H9 (cell line): ENCODE results near the gene MIR17HG. TPM values are rescaled to one million over a fixed set of nuclear protein-coding genes. Genes with fewer than 3 reads are reported as not detected.

ENCODE experiments used
- DNase-seq: peaks from one replicate; pipeline ENCODE4 v3.0.0-alpha.2; 2017
- H2AFZ ChIP-seq: one replicate; pipeline ENCODE4 v1.6.1; 2013; ENCODE audit warnings: mild to moderate bottlenecking, low read length, control low read depth, moderate library complexity
- H2AK5ac ChIP-seq: 2 replicates; pipeline ENCODE4 v1.6.1; 2013; ENCODE audit warnings: low read length, control low read depth, mixed read lengths; ENCODE audit not compliant: insufficient read length
- H2BK120ac ChIP-seq: one replicate; pipeline ENCODE4 v1.6.1; 2013; ENCODE audit warnings: low read depth, mild to moderate bottlenecking, low read length, control low read depth, inconsistent platforms; ENCODE audit not compliant: poor library complexity, severe bottlenecking
- H2BK12ac ChIP-seq: 2 replicates; pipeline ENCODE4 v1.6.1; 2013; ENCODE audit warnings: low read length, control low read depth, mixed read lengths, low read depth; ENCODE audit not compliant: insufficient read length
- H2BK15ac ChIP-seq: 2 replicates; pipeline ENCODE4 v1.6.1; 2013; ENCODE audit warnings: low read depth, low read length, control low read depth
- H2BK20ac ChIP-seq: one replicate; pipeline ENCODE4 v1.6.1; 2013; ENCODE audit warnings: low read depth, mild to moderate bottlenecking, low read length, control low read depth, inconsistent platforms; ENCODE audit not compliant: poor library complexity, severe bottlenecking
- H2BK5ac ChIP-seq: 2 replicates; pipeline ENCODE4 v1.6.1; 2013; ENCODE audit warnings: low read length, control low read depth, mixed read lengths; ENCODE audit not compliant: insufficient read length
- H3K14ac ChIP-seq: 2 replicates; pipeline ENCODE4 v1.6.1; 2013; ENCODE audit warnings: low read length, control low read depth; ENCODE audit not compliant: insufficient read depth
- H3K18ac ChIP-seq: 2 replicates; pipeline ENCODE4 v1.6.1; 2013; ENCODE audit warnings: low read depth, mild to moderate bottlenecking, mixed read lengths, low read length, control low read depth; ENCODE audit not compliant: insufficient read length
- H3K23ac ChIP-seq: 2 replicates; pipeline ENCODE4 v1.6.1; 2013; ENCODE audit warnings: low read length, control low read depth, mixed read lengths, low read depth; ENCODE audit not compliant: insufficient read length
- H3K23me2 ChIP-seq: 2 replicates; pipeline ENCODE4 v1.6.1; 2013; ENCODE audit warnings: low read depth, mild to moderate bottlenecking, mixed read lengths, low read length, control low read depth; ENCODE audit not compliant: insufficient read length, poor library complexity, severe bottlenecking
- H3K27ac ChIP-seq: 2 replicates; pipeline ENCODE4 v1.5.1; 2013; ENCODE audit warnings: low read length, control low read depth, mixed read lengths, low read depth; ENCODE audit not compliant: insufficient read length
- H3K27me3 ChIP-seq: 2 replicates; pipeline ENCODE4 v1.6.1; 2013; ENCODE audit warnings: low read length, control low read depth, inconsistent platforms; ENCODE audit not compliant: insufficient read depth
- H3K4ac ChIP-seq: 2 replicates; pipeline ENCODE4 v1.6.1; 2013; ENCODE audit warnings: low read depth, mild to moderate bottlenecking, control low read depth, inconsistent platforms, low read length, moderate library complexity
- H3K4me1 ChIP-seq: 2 replicates; pipeline ENCODE4 v1.6.1; 2013; ENCODE audit warnings: low read length, control low read depth, inconsistent platforms; ENCODE audit not compliant: insufficient read depth
- H3K4me2 ChIP-seq: 2 replicates; pipeline ENCODE4 v1.6.1; 2013; ENCODE audit warnings: low read length, control low read depth, mixed read lengths; ENCODE audit not compliant: insufficient read length, insufficient read depth
- H3K56ac ChIP-seq: 2 replicates; pipeline ENCODE4 v1.6.1; 2013; ENCODE audit warnings: low read depth, mild to moderate bottlenecking, mixed read lengths, low read length, control low read depth; ENCODE audit not compliant: insufficient read length
- H3K79me1 ChIP-seq: 2 replicates; pipeline ENCODE4 v1.6.1; 2013; ENCODE audit warnings: low read depth, mild to moderate bottlenecking, moderate library complexity, low read length, control low read depth, inconsistent platforms; ENCODE audit not compliant: insufficient read depth, poor library complexity, severe bottlenecking
- H3K79me2 ChIP-seq: 2 replicates; pipeline ENCODE4 v1.6.1; 2013; ENCODE audit warnings: low read length, control low read depth, inconsistent platforms; ENCODE audit not compliant: insufficient read depth
- H3K9ac ChIP-seq: 2 replicates; pipeline ENCODE4 v1.6.1; 2013; ENCODE audit warnings: low read length, control low read depth, mixed read lengths; ENCODE audit not compliant: insufficient read length; ENCODE audit errors: extremely low read depth
- H3K9me3 ChIP-seq: one replicate; pipeline ENCODE4 v1.6.1; 2013; ENCODE audit warnings: low read depth, low read length, inconsistent platforms; ENCODE audit not compliant: control insufficient read depth
- H3T11ph ChIP-seq: one replicate; pipeline ENCODE4 v1.6.1; 2013; ENCODE audit warnings: mild to moderate bottlenecking, low read length, control low read depth, inconsistent platforms
- H4K20me1 ChIP-seq: one replicate; pipeline ENCODE4 v1.6.1; 2013; ENCODE audit not compliant: control insufficient read depth, insufficient read length, insufficient read depth
- H4K5ac ChIP-seq: 2 replicates; pipeline ENCODE4 v1.6.1; 2013; ENCODE audit warnings: low read depth, mild to moderate bottlenecking, mixed read lengths, low read length, control low read depth; ENCODE audit not compliant: insufficient read length
- H4K8ac ChIP-seq: replicated peaks from 2 replicates; pipeline ENCODE4 v1.6.1; 2013; ENCODE audit warnings: low read length, control low read depth, mixed read lengths, low read depth; ENCODE audit not compliant: insufficient read length
- H4K91ac ChIP-seq: 2 replicates; pipeline ENCODE4 v1.6.1; 2013; ENCODE audit warnings: low read depth, mild to moderate bottlenecking, moderate library complexity, mixed read lengths, low read length, control low read depth; ENCODE audit not compliant: insufficient read length
- H3K27ac Mint-ChIP-seq, 3 experiments: 2 replicates in 2 of 3; 3 replicates in 1 of 3; pipeline ENCODE4 v1.8.0; 2020 to 2021; ENCODE audit warnings: mixed read lengths in 3 of 3, mild to moderate bottlenecking in 1 of 3, moderate library complexity in 1 of 3
- H3K27me3 Mint-ChIP-seq: 2 replicates; pipeline ENCODE4 v1.8.0; 2021; ENCODE audit warnings: low read depth, mild to moderate bottlenecking, moderate library complexity, mixed read lengths
- H3K36me3 Mint-ChIP-seq, 3 experiments: 2 replicates in 2 of 3; 3 replicates in 1 of 3; pipeline ENCODE4 v1.8.0; 2020 to 2021; ENCODE audit warnings: low read depth in 3 of 3, mixed read lengths in 3 of 3; ENCODE audit not compliant: insufficient read depth in 1 of 3
- H3K4me1 Mint-ChIP-seq, 2 experiments: 2 replicates each; pipeline ENCODE4 v1.8.0; 2020; ENCODE audit warnings: mixed read lengths in 2 of 2
- H3K4me3 Mint-ChIP-seq, 2 experiments: 2 replicates in 1 of 2; 3 replicates in 1 of 2; pipeline ENCODE4 v1.8.0; 2020 to 2021; ENCODE audit warnings: mild to moderate bottlenecking in 2 of 2, mixed read lengths in 2 of 2, moderate library complexity in 1 of 2
- H3K9me3 Mint-ChIP-seq, 2 experiments: 2 replicates in 1 of 2; 3 replicates in 1 of 2; pipeline ENCODE4 v1.8.0; 2020; ENCODE audit warnings: mild to moderate bottlenecking in 2 of 2, mixed read lengths in 2 of 2, moderate library complexity in 1 of 2
- WGBS: extraction: QIAGEN DNeasy Blood & Tissue Kit; methylation state at CpG from one replicate; pipeline ENCODE4 v1.1.7; 2013; ENCODE audit warnings: missing lambda C conversion rate, low lambda C conversion rate, mixed read lengths; ENCODE audit not compliant: insufficient read length; ENCODE audit errors: extremely low coverage; 5-methylcytosine and 5-hydroxymethylcytosine counted together
- total RNA-seq: library from RNA; stranded (reverse); gene quantifications from 2 replicates; pipeline ENCODE4 v1.2.1, GENCODE V29; 2021
- TF ChIP-seq, protein P1 (sequence below): fragments of 200-600 bp; sonication (generic); conservative IDR thresholded peaks from 3 replicates; pipeline ENCODE4 v1.8.0; 2021; ENCODE audit warnings: antibody characterized with exemption, mild to moderate bottlenecking

Gene MIR17HG
- total RNA-seq, 1 experiment from 2014 or later = 38.7 TPM

DNA sequence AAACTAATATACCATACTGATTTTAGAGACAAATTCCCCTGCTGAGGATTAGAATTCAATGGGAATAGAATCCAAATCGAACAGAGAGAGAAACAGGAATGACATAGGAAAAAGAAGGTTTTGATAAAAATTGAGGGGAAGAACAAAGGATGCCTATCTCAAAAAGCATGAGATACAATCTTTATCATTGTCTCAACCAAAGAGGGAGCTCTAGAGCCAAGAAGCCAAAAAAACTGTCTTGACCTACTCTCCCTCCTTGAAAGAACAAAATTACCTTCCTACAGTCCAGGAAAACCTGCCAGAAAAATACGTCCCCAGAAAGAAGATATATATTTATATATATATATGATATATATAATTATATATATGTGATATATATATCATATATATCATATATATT is 39.2 kb upstream of the MIR17HG start:
- no peaks in the 10 kb centered on the region for H3K27me3 ChIP-seq
- H3K27ac ChIP-seq = no peak overlapping the region
- no peak overlapping the region for H4K5ac ChIP-seq
- WGBS = no CpG with 5 or more reads among the region's 2 CpGs
- no peak overlapping the region for H3K4ac ChIP-seq
- no peak overlapping the region for H2BK12ac ChIP-seq
- Mint-ChIP-seq H3K4me3 (no peak overlapping the region), H3K4me1 (peaks cover 0 to 5% of the 10 kb centered on the region in 2 experiments; a peak in 1 of 4 replicates), H3K36me3 (no peaks in the 10 kb centered on the region), H3K27me3 (no peaks in the 10 kb centered on the region; the same call in 1 of the 2 replicates), H3K9me3 (no peaks in the 10 kb centered on the region), H3K27ac (no peak overlapping the region)
- no peak overlapping the region for H2AK5ac ChIP-seq
- H2BK20ac ChIP-seq = no peak overlapping the region
- H2BK120ac ChIP-seq = no peak overlapping the region
- no peaks in the 10 kb centered on the region for H3K9me3 ChIP-seq
- no peak overlapping the region for H3K4me2 ChIP-seq
- H3K18ac ChIP-seq = no peak overlapping the region
- no peaks in the 10 kb centered on the region for H4K20me1 ChIP-seq
- H2BK15ac ChIP-seq = no peak overlapping the region
- no peak overlapping the region for H3T11ph ChIP-seq
- no peak overlapping the region for H3K56ac ChIP-seq
- no peaks in the 10 kb centered on the region for H3K79me2 ChIP-seq
- H4K8ac ChIP-seq = no peak overlapping the region
- TF ChIP-seq, protein P1, sequence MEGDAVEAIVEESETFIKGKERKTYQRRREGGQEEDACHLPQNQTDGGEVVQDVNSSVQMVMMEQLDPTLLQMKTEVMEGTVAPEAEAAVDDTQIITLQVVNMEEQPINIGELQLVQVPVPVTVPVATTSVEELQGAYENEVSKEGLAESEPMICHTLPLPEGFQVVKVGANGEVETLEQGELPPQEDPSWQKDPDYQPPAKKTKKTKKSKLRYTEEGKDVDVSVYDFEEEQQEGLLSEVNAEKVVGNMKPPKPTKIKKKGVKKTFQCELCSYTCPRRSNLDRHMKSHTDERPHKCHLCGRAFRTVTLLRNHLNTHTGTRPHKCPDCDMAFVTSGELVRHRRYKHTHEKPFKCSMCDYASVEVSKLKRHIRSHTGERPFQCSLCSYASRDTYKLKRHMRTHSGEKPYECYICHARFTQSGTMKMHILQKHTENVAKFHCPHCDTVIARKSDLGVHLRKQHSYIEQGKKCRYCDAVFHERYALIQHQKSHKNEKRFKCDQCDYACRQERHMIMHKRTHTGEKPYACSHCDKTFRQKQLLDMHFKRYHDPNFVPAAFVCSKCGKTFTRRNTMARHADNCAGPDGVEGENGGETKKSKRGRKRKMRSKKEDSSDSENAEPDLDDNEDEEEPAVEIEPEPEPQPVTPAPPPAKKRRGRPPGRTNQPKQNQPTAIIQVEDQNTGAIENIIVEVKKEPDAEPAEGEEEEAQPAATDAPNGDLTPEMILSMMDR = peak; percentile 53
- H2BK5ac ChIP-seq = no peak overlapping the region
- no peak for DNase-seq
- no peak overlapping the region for H3K14ac ChIP-seq
- no peaks in the 10 kb centered on the region for H3K79me1 ChIP-seq
- H3K4me1 ChIP-seq = no peaks in the 10 kb centered on the region
- no peaks in the 10 kb centered on the region for H3K23me2 ChIP-seq
- H3K9ac ChIP-seq = no peak overlapping the region
- H4K91ac ChIP-seq = no peak overlapping the region
- no peak overlapping the region for H3K23ac ChIP-seq
- no peak overlapping the region for H2AFZ ChIP-seq
